ENCODE data around the gene MRPL49. TPM values are rescaled to one million over a fixed set of nuclear protein-coding genes. Genes with fewer than 3 reads are reported as not detected.

The MRPL49 gene
- total and polyA plus RNA-seq, 2 donors (not counting 1 experiment from before 2014, with no cell fraction given): 39.6 to 48.5 TPM

GRCh38 chr11:65159012-65159411, 36.9 kb downstream of the MRPL49 start:
- CTCF ChIA-PET: no interaction called here
- Mint-ChIP-seq H3K9me3 (ENCODE audit: insufficient read depth) (no peaks in the 10 kb centered on the region), H3K27me3 (no peaks in the 10 kb centered on the region)

GRCh38 chr11:65160643-65161042, 38.5 kb downstream of the MRPL49 start:
- no peaks in the 10 kb centered on the region for H3K79me2 ChIP-seq (ENCODE audit: control insufficient read depth, insufficient read depth, low read length)
- peaks cover 0 to 8% of the 10 kb centered on the region in 2 donors for H3K4me1 ChIP-seq (ENCODE audit: control insufficient read depth in 2 of 2, insufficient read depth in 2 of 2, low read length in 2 of 2)
- H3K4me3 Mint-ChIP-seq: no peak overlapping the region
- H3K4me2 ChIP-seq (replicated peaks; ENCODE audit: low read depth, low read length, poor library complexity, severe bottlenecking): no peak overlapping the region
- peaks cover 13% of the 10 kb centered on the region for H3K4me1 Mint-ChIP-seq
- H3K36me3 ChIP-seq (replicated peaks in 1 of 2; ENCODE audit: control extremely low read depth in 1 of 2, control insufficient read depth in 1 of 2, extremely low read depth in 1 of 2, insufficient read depth in 2 of 2, low read length in 1 of 2): no peaks in the 10 kb centered on the region
- no peaks in the 10 kb centered on the region for H3K27me3 ChIP-seq (replicated peaks in 1 of 4; ENCODE audit: control extremely low read depth in 1 of 4, control insufficient read depth in 3 of 4, insufficient read depth in 4 of 4, low read length in 3 of 4)
- H3K4me3 ChIP-seq (ENCODE audit: control extremely low read depth in 1 of 5, extremely low read depth in 1 of 5, insufficient read depth in 1 of 5, low read depth in 2 of 5, low read length in 4 of 5): no peak overlapping the region
- intact Hi-C loops (cut with micrococcal nuclease): no loop called here
- no CpG with 5 or more reads among the region's 3 CpGs for WGBS (ENCODE audit: insufficient coverage)
- H3K9me3 ChIP-seq (ENCODE audit: control extremely low read depth in 1 of 3, control insufficient read depth in 2 of 3, insufficient read depth in 1 of 3, low read length in 2 of 3): no peaks in the 10 kb centered on the region
- TF ChIP-seq CTCF (IDR thresholded peaks at IDR 0.05) (no peak), EZH2 (IDR thresholded peaks at IDR 0.05; ENCODE audit: borderline replicate concordance, insufficient read depth, low read depth, low read length, poor library complexity, severe bottlenecking) (no peak)
- no peak for ATAC-seq (ENCODE audit: low read depth)
- no peak overlapping the region for H3K27ac Mint-ChIP-seq
- H3K27me3 Mint-ChIP-seq: no peaks in the 10 kb centered on the region
- POLR2A ChIA-PET: no interaction called here
- no peak overlapping the region for H2AFZ ChIP-seq (ENCODE audit: insufficient read depth, low read depth, low read length, poor library complexity, severe bottlenecking)
- H3K27ac ChIP-seq (ENCODE audit: low read length in 2 of 2): no peak overlapping the region
- CTCF ChIA-PET: no interaction called here
- no peaks in the 10 kb centered on the region for H3K9me3 Mint-ChIP-seq (ENCODE audit: insufficient read depth)
- no peak for DNase-seq
- no peaks in the 10 kb centered on the region for H4K20me1 ChIP-seq (ENCODE audit: control insufficient read depth, insufficient read depth, low read length, poor library complexity, severe bottlenecking)
- H3K9ac ChIP-seq (ENCODE audit: low read length): no peak overlapping the region

More at GRCh38 chr11:65159012-65159411, 36.9 kb downstream of the MRPL49 start:
- POLR2A ChIA-PET: interaction anchor here (0.7 kb wide), 1 partner anchor 9 kb away, joined by 3 read pairs; no protein-coding TSS in a partner anchor
- peaks cover 0 to 8% of the 10 kb centered on the region in 2 donors for H3K4me1 ChIP-seq (ENCODE audit: control insufficient read depth in 2 of 2, insufficient read depth in 2 of 2, low read length in 2 of 2)
- peaks cover 13% of the 10 kb centered on the region for H3K4me1 Mint-ChIP-seq
- H3K27ac ChIP-seq (ENCODE audit: low read length in 2 of 2): no peak overlapping the region
- intact Hi-C loops (cut with micrococcal nuclease): no loop called here
- no peaks in the 10 kb centered on the region for H3K79me2 ChIP-seq (ENCODE audit: control insufficient read depth, insufficient read depth, low read length)
- no peak overlapping the region for H3K27ac Mint-ChIP-seq
- no peak overlapping the region for H3K4me2 ChIP-seq (replicated peaks; ENCODE audit: low read depth, low read length, poor library complexity, severe bottlenecking)
- H4K20me1 ChIP-seq (ENCODE audit: control insufficient read depth, insufficient read depth, low read length, poor library complexity, severe bottlenecking): no peaks in the 10 kb centered on the region
- no peaks in the 10 kb centered on the region for H3K27me3 ChIP-seq (replicated peaks in 1 of 4; ENCODE audit: control extremely low read depth in 1 of 4, control insufficient read depth in 3 of 4, insufficient read depth in 4 of 4, low read length in 3 of 4)
- no peaks in the 10 kb centered on the region for H3K36me3 ChIP-seq (replicated peaks in 1 of 2; ENCODE audit: control extremely low read depth in 1 of 2, control insufficient read depth in 1 of 2, extremely low read depth in 1 of 2, insufficient read depth in 2 of 2, low read length in 1 of 2)
- no peak overlapping the region for H3K9ac ChIP-seq (ENCODE audit: low read length)
- no peak overlapping the region for H2AFZ ChIP-seq (ENCODE audit: insufficient read depth, low read depth, low read length, poor library complexity, severe bottlenecking)
- TF ChIP-seq CTCF (IDR thresholded peaks at IDR 0.05): no peak
- TF ChIP-seq EZH2 (IDR thresholded peaks at IDR 0.05; ENCODE audit: borderline replicate concordance, insufficient read depth, low read depth, low read length, poor library complexity, severe bottlenecking): no peak
- no CpG with 5 or more reads among the region's 5 CpGs for WGBS (ENCODE audit: insufficient coverage)
- H3K9me3 ChIP-seq (ENCODE audit: control extremely low read depth in 1 of 3, control insufficient read depth in 2 of 3, insufficient read depth in 1 of 3, low read length in 2 of 3): no peaks in the 10 kb centered on the region
- H3K4me3 ChIP-seq (ENCODE audit: control extremely low read depth in 1 of 5, extremely low read depth in 1 of 5, insufficient read depth in 1 of 5, low read depth in 2 of 5, low read length in 4 of 5): no peak overlapping the region
- DNase-seq: no peak
- no peak for ATAC-seq (ENCODE audit: low read depth)
- H3K4me3 Mint-ChIP-seq: no peak overlapping the region

All from B cell (primary cell).